HG03558 (cell line): ENCODE measurements around the gene NUAK1.

Experiments used
- ATAC-seq: cut with Tn5 transposase; IDR thresholded peaks from one replicate; pipeline ENCODE4 v1.9.1; 2021; ENCODE audit warnings: moderate number of reproducible peaks; ENCODE audit not compliant: unreplicated experiment; ENCODE audit errors: extremely low read depth

Gene NUAK1

GRCh38 chr12:106138633-106139421 lies at the start of gene NUAK1:
Gene NUAK1 (minus strand): TSS chr12:106138954. CDS start chr12:106138653, 301 bp downstream.
- no peak for ATAC-seq

GRCh38 chr12:106188256-106188655 lies 49.5 kb upstream of the NUAK1 start:
- ATAC-seq: no peak

- ATAC-seq: no peak
Measured at GRCh38 chr12:106187842-106188241, 49.1 kb upstream of the NUAK1 start.

GRCh38 chr12:106187155-106187789 lies 48.5 kb upstream of the NUAK1 start:
- ATAC-seq: no peak

GRCh38 chr12:106183735-106184134 lies 45.0 kb upstream of the NUAK1 start:
- no peak for ATAC-seq

- ATAC-seq: no peak
Measured at GRCh38 chr12:106181401-106182114, 42.8 kb upstream of the NUAK1 start.

GRCh38 chr12:106179086-106179485 lies 40.3 kb upstream of the NUAK1 start:
- no peak for ATAC-seq

GRCh38 chr12:106178562-106178961 lies 39.8 kb upstream of the NUAK1 start:
- ATAC-seq: no peak

GRCh38 chr12:106176560-106176959 lies 37.8 kb upstream of the NUAK1 start:
- ATAC-seq: no peak

GRCh38 chr12:106174876-106175275 lies 36.1 kb upstream of the NUAK1 start:
- no peak for ATAC-seq

GRCh38 chr12:106173442-106173841 lies 34.7 kb upstream of the NUAK1 start:
- no peak for ATAC-seq

GRCh38 chr12:106171117-106171750 lies 32.5 kb upstream of the NUAK1 start:
- no peak for ATAC-seq

- no peak for ATAC-seq
Measured at GRCh38 chr12:106170285-106170684, 31.5 kb upstream of the NUAK1 start.

GRCh38 chr12:106163712-106164111 lies 25.0 kb upstream of the NUAK1 start:
- no peak for ATAC-seq

- ATAC-seq: no peak
Measured at GRCh38 chr12:106161491-106161890, 22.7 kb upstream of the NUAK1 start.

- ATAC-seq: no peak
Measured at GRCh38 chr12:106160915-106161314, 22.2 kb upstream of the NUAK1 start.

- ATAC-seq: no peak
Measured at GRCh38 chr12:106157802-106158201, 19.0 kb upstream of the NUAK1 start.

- ATAC-seq: no peak
Measured at GRCh38 chr12:106154751-106155273, 16.1 kb upstream of the NUAK1 start.

GRCh38 chr12:106152334-106152733 lies 13.6 kb upstream of the NUAK1 start:
- ATAC-seq: no peak

- no peak for ATAC-seq
Measured at GRCh38 chr12:106150555-106150954, 11.8 kb upstream of the NUAK1 start.
